ENCODE data around the gene NOTO. TPM values are rescaled to one million over a fixed set of nuclear protein-coding genes. Genes with fewer than 3 reads are reported as not detected.

The NOTO gene
- total RNA-seq, 6 donors from 2014 or later, result 0.09 to 0.15 (median 0.10) TPM; not detected in 3

GRCh38 chr2:73258186-73258912 lies 56.0 kb downstream of the NOTO start:
- WGBS, 2 donors, result 83 to 85% methylated on average over 4 to 8 of the region's 8 CpGs
- ATAC-seq (ENCODE audit: low FRiP score in 2 of 2) (no peak), DNase-seq (no peak)
- Histone ChIP-seq H3K36me3 (peaks cover 3 to 21% (median 13%) of the 10 kb centered on the region in 4 donors), H3K4me3 (no peak overlapping the region), H3K9me3 (no peaks in the 10 kb centered on the region), H3K27ac (no peak overlapping the region), H3K27me3 (no peaks in the 10 kb centered on the region), H3K4me1 (no peaks in the 10 kb centered on the region)
- TF ChIP-seq, protein P1, sequence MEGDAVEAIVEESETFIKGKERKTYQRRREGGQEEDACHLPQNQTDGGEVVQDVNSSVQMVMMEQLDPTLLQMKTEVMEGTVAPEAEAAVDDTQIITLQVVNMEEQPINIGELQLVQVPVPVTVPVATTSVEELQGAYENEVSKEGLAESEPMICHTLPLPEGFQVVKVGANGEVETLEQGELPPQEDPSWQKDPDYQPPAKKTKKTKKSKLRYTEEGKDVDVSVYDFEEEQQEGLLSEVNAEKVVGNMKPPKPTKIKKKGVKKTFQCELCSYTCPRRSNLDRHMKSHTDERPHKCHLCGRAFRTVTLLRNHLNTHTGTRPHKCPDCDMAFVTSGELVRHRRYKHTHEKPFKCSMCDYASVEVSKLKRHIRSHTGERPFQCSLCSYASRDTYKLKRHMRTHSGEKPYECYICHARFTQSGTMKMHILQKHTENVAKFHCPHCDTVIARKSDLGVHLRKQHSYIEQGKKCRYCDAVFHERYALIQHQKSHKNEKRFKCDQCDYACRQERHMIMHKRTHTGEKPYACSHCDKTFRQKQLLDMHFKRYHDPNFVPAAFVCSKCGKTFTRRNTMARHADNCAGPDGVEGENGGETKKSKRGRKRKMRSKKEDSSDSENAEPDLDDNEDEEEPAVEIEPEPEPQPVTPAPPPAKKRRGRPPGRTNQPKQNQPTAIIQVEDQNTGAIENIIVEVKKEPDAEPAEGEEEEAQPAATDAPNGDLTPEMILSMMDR (IDR thresholded peaks at IDR 0.05), result no peak
- no peak for TF ChIP-seq POLR2A (IDR thresholded peaks at IDR 0.05)
- no peak for TF ChIP-seq EP300 (IDR thresholded peaks at IDR 0.05)
- no peak for TF ChIP-seq POLR2AphosphoS5 (IDR thresholded peaks at IDR 0.05)

DNA sequence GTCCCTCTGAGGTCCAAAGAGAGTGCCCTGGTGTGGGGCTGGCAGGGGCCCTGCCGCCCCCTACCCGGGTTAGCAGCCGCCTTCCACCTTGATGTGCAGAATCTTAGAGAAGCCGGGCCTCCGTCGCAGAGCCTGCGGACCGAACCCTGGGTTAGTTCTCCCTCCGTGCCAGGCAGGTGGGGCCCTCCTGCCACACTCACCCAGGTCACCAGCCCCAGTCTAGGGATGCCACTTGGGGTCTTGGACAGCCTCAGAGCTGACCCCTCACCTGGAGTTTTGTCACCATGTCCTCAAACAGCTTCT lies 56.5 kb downstream of the NOTO start:
- no peaks in the 10 kb centered on the region for H3K9me3 ChIP-seq
- ATAC-seq (ENCODE audit: low FRiP score in 2 of 2) (no peak), DNase-seq (peak in 1 of 2 donors; percentile 58)
- TF ChIP-seq POLR2A (IDR thresholded peaks at IDR 0.05) (no peak), POLR2AphosphoS5 (IDR thresholded peaks at IDR 0.05) (no peak), EP300 (IDR thresholded peaks at IDR 0.05) (no peak)
- TF ChIP-seq, protein P1 (IDR thresholded peaks at IDR 0.05), result no peak
- no peaks in the 10 kb centered on the region for H3K27me3 ChIP-seq
- H3K4me3 ChIP-seq, result no peak overlapping the region
- no peak overlapping the region for H3K27ac ChIP-seq
- H3K4me1 ChIP-seq, result no peaks in the 10 kb centered on the region
- peaks cover 0 to 16% (median 8%) of the 10 kb centered on the region in 4 donors for H3K36me3 ChIP-seq
- WGBS, 2 donors, result 95 to 100% methylated on average over 1 to 9 of the region's 9 CpGs

DNA sequence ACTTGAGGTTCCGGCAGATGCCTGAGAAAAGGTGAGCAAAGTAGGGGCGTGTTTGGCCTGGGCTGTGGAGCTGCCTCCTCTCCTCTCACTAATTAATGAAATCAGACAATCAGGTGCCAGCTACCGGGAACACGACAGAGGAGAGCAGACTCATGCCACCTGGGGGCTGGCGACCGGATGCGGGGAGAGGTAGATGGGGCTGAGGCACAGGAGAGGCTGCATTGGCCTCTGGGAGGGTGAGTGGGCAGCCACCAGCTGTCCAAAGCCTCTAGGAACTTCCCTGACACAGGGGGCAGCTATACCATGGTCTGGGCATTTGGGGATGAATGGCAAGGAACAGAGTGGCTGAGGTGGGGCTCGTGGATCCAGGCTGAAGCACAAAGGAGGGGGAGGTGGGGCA lies 56.9 kb downstream of the NOTO start:
- peaks cover 0 to 12% (median 6%) of the 10 kb centered on the region in 4 donors for H3K36me3 ChIP-seq
- 89 to 92% methylated on average over 8 of the region's 8 CpGs for WGBS, 2 donors
- no peak for DNase-seq
- no peak for ATAC-seq (ENCODE audit: low FRiP score in 2 of 2)
- no peak overlapping the region for H3K4me3 ChIP-seq
- H3K27ac ChIP-seq, result no peak overlapping the region
- H3K9me3 ChIP-seq, result no peaks in the 10 kb centered on the region
- no peak for TF ChIP-seq POLR2AphosphoS5 (IDR thresholded peaks at IDR 0.05)
- TF ChIP-seq, protein P1 (IDR thresholded peaks at IDR 0.05), result no peak
- no peak for TF ChIP-seq EP300 (IDR thresholded peaks at IDR 0.05)
- no peak for TF ChIP-seq POLR2A (IDR thresholded peaks at IDR 0.05)
- no peaks in the 10 kb centered on the region for H3K27me3 ChIP-seq
- no peaks in the 10 kb centered on the region for H3K4me1 ChIP-seq

- Histone ChIP-seq H3K36me3 (peaks cover 0 to 7% (median 3%) of the 10 kb centered on the region in 4 donors), H3K4me1 (no peaks in the 10 kb centered on the region), H3K27me3 (no peaks in the 10 kb centered on the region), H3K27ac (no peak overlapping the region), H3K4me3 (no peak overlapping the region), H3K9me3 (no peaks in the 10 kb centered on the region)
- ATAC-seq (ENCODE audit: low FRiP score in 2 of 2) (no peak), DNase-seq (no peak)
- no peak for TF ChIP-seq POLR2A (IDR thresholded peaks at IDR 0.05)
- WGBS, 2 donors, result 77 to 89% methylated on average over 4 of the region's 4 CpGs
These were observed 57.4 kb downstream of the NOTO start for GRCh38 chr2:73259704-73260337.

DNA sequence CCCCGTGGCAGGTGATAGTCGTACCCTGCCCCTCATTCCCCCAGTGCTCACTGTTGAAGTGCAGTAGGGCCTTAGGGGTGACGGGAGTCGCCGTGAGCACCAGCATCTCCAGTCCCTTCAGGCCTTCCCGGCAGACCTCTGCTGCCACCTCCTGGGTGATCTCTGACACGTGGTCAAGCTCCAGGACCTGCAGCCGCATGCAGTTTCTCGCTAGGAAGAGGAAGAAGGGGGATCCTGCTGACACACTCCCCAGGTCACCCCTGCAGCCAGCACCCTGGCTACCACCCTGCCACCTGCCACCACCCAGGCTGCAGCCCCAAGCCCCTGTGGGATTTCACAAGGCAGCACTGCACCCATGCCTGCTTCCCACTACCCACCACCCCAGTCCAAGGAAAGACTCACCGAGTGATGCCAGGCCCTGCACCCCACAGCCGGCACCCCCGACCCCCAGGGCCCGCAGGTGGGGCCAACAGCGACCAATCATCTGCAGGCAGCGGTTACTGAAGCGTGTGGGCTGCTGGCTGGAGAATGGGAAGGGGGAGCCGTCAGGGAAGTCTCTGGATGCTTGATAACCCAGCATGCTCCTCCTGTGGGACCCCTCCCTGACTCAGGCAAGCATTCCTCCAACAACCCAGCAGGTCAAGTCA lies 58.1 kb downstream of the NOTO start:
- H3K4me3 ChIP-seq, result no peak overlapping the region
- H3K36me3 ChIP-seq, result peaks cover 0 to under 1% (median 0%) of the 10 kb centered on the region in 4 donors
- 38 to 83% methylated on average over 1 to 15 of the region's 17 CpGs for WGBS, 2 donors
- no peaks in the 10 kb centered on the region for H3K4me1 ChIP-seq
- TF ChIP-seq, protein P1 (IDR thresholded peaks at IDR 0.05), result peak in 3 of 6 experiments; percentile 20 to 67 (median 43)
- no peak for TF ChIP-seq POLR2AphosphoS5 (IDR thresholded peaks at IDR 0.05)
- peak in 1 of 2 donors; percentile 34 for ATAC-seq (ENCODE audit: low FRiP score in 2 of 2)
- no peaks in the 10 kb centered on the region for H3K9me3 ChIP-seq
- DNase-seq, result peak; percentile 49 to 66
- H3K27me3 ChIP-seq, result no peaks in the 10 kb centered on the region
- H3K27ac ChIP-seq, result no peak overlapping the region

Data from upper lobe of left lung (tissue), 6 donors.